SU-DHL-6 (cell line): Measurements from ENCODE around the gene VPS11.

ENCODE experiments used
- H2AFZ ChIP-seq: fragments of 200-600 bp; sonication (generic); 2 replicates; pipeline ENCODE4 v1.6.1; 2014; ENCODE audit warnings: low read depth, mild to moderate bottlenecking, moderate library complexity, mixed read lengths, antibody characterized with exemption, low read length; ENCODE audit not compliant: severe bottlenecking
- H3F3A ChIP-seq: fragments of 200-600 bp; shearing (Covaris generic); 2 replicates; pipeline ENCODE4 v1.6.0; 2016; ENCODE audit warnings: antibody characterized with exemption, mild to moderate bottlenecking; ENCODE audit not compliant: insufficient read depth
- H3K27ac ChIP-seq: fragments of 200-600 bp; sonication (generic); 2 replicates; pipeline ENCODE4 v1.5.1; 2016; ENCODE audit warnings: low read depth, mild to moderate bottlenecking, low read length, moderate library complexity, mixed read lengths
- H3K27me3 ChIP-seq: fragments of 200-600 bp; sonication (generic), shearing (Covaris generic); 2 replicates; pipeline ENCODE4 v1.6.0; 2014; ENCODE audit warnings: mild to moderate bottlenecking, low read length
- H3K36me3 ChIP-seq: fragments of 200-600 bp; sonication (generic); 2 replicates; pipeline ENCODE4 v1.6.1; 2014; ENCODE audit warnings: mild to moderate bottlenecking, low read length, mixed read lengths
- H3K4me2 ChIP-seq: fragments of 300-600, 200-600 bp; shearing (Covaris generic), sonication (generic); 2 replicates; pipeline ENCODE4 v1.6.0; 2014; ENCODE audit warnings: low read length, low read depth, mild to moderate bottlenecking; ENCODE audit not compliant: poor library complexity, severe bottlenecking
- H3K4me3 ChIP-seq: fragments of 200-600 bp; sonication (generic); 2 replicates; pipeline ENCODE4 v1.5.1; 2014; ENCODE audit warnings: antibody characterized with exemption, low read length, mild to moderate bottlenecking, mixed read lengths; ENCODE audit not compliant: insufficient read depth, poor library complexity, severe bottlenecking
- H3K79me2 ChIP-seq: fragments of 200-600 bp; sonication (generic); 2 replicates; pipeline ENCODE4 v1.6.1; 2014; ENCODE audit warnings: mild to moderate bottlenecking, low read length, moderate library complexity; ENCODE audit not compliant: insufficient read depth
- H3K9ac ChIP-seq: fragments of 200-600 bp; sonication (generic); 2 replicates; pipeline ENCODE4 v1.7.0; 2014; ENCODE audit warnings: mild to moderate bottlenecking, low read length
- H3K9me2 ChIP-seq: fragments of 200-600 bp; sonication (generic); replicated peaks from 2 replicates; pipeline ENCODE4 v1.6.1; 2014; ENCODE audit warnings: low read length; ENCODE audit not compliant: insufficient read depth
- H3K9me3 ChIP-seq: fragments of 200-600 bp; sonication (generic); 2 replicates; pipeline ENCODE4 v1.6.1; 2014; ENCODE audit warnings: low read length, mixed read lengths; ENCODE audit not compliant: insufficient read depth
- H4K20me1 ChIP-seq: fragments of 200-600 bp; sonication (generic); 2 replicates; pipeline ENCODE4 v1.6.1; 2014; ENCODE audit warnings: low read depth, mild to moderate bottlenecking, antibody characterized with exemption, low read length, moderate library complexity, mixed read lengths
- CTCF ChIP-seq: fragments of 200-600 bp; sonication (generic); IDR thresholded peaks from one replicate; pipeline ENCODE4 v1.5.1; 2017; ENCODE audit warnings: antibody characterized with exemption, mild to moderate bottlenecking, low read length, moderate library complexity; ENCODE audit not compliant: insufficient read depth, poor library complexity, severe bottlenecking
- EZH2phosphoT487 ChIP-seq: fragments of 200-600 bp; sonication (generic), shearing (Covaris generic); conservative IDR thresholded peaks from 2 replicates; pipeline ENCODE4 v1.6.1; 2018; ENCODE audit warnings: mild to moderate bottlenecking, antibody characterized with exemption, low read length, moderate library complexity, mixed read lengths

VPS11 gene

GRCh38 chr11:119106564-119107537 lies 39.2 kb downstream of the VPS11 start, which contains the start of gene C2CD2L:
Gene C2CD2L, plus strand, starts transcription at chr11:119107344. Its CDS starts 398 bp downstream, at chr11:119107742.
- peaks cover 8% of the 10 kb centered on the region for H3F3A ChIP-seq
- H3K9me2 ChIP-seq = no peaks in the 10 kb centered on the region
- H3K4me3 ChIP-seq = peak within 1 kb of the TSS; percentile 94
- no peaks in the 10 kb centered on the region for H3K9me3 ChIP-seq
- no peak for TF ChIP-seq EZH2phosphoT487
- TF ChIP-seq CTCF = no peak
- peaks cover 23% of the 10 kb centered on the region for H3K79me2 ChIP-seq
- H4K20me1 ChIP-seq = no peaks in the 10 kb centered on the region
- peak within 1 kb of the TSS; percentile 72 for H2AFZ ChIP-seq
- H3K27ac ChIP-seq = peak within 1 kb of the TSS; percentile 58
- H3K4me2 ChIP-seq = peak within 1 kb of the TSS; percentile 93
- H3K9ac ChIP-seq = peak within 1 kb of the TSS; percentile 92
- no peaks in the 10 kb centered on the region for H3K27me3 ChIP-seq
- H3K36me3 ChIP-seq = no peaks in the 10 kb centered on the region

DNA sequence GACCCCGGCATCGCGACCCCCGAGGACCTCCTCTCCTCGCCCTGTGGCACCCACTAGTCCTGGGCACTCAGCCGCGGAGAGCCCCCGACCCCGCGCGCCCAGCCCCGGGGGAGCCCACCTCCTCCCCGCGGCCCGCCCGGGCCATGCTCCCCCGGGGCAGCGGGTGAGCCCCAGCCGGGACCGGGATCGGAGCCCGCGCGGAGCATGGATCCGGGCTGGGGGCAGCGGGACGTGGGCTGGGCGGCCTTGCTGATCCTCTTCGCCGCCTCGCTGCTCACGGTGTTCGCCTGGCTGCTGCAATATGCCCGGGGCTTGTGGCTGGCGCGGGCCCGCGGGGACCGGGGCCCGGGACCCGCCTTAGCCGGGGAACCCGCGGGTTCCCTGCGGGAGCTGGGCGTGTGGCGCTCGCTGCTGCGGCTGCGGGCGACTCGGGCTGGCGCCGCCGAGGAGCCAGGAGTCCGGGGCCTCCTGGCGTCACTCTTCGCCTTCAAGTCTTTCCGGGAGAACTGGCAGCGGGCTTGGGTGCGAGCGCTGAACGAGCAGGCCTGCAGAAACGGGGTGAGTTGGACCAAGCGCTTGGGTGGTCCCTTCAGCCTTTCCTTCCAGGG lies 40.0 kb downstream of the VPS11 start:
- no peaks in the 10 kb centered on the region for H3K27me3 ChIP-seq
- peak overlapping the region; percentile 92 for H3K9ac ChIP-seq
- H3K9me2 ChIP-seq = no peaks in the 10 kb centered on the region
- peak overlapping the region; percentile 36 for H3K27ac ChIP-seq
- H4K20me1 ChIP-seq = no peaks in the 10 kb centered on the region
- peak overlapping the region; percentile 93 for H3K4me2 ChIP-seq
- no peaks in the 10 kb centered on the region for H3K9me3 ChIP-seq
- H3K4me3 ChIP-seq = peak overlapping the region; percentile 94
- TF ChIP-seq EZH2phosphoT487 (no peak), CTCF (no peak)
- H2AFZ ChIP-seq = peak overlapping the region; percentile 2
- peaks cover 8% of the 10 kb centered on the region for H3F3A ChIP-seq
- no peaks in the 10 kb centered on the region for H3K36me3 ChIP-seq
- H3K79me2 ChIP-seq = peaks cover 23% of the 10 kb centered on the region

DNA sequence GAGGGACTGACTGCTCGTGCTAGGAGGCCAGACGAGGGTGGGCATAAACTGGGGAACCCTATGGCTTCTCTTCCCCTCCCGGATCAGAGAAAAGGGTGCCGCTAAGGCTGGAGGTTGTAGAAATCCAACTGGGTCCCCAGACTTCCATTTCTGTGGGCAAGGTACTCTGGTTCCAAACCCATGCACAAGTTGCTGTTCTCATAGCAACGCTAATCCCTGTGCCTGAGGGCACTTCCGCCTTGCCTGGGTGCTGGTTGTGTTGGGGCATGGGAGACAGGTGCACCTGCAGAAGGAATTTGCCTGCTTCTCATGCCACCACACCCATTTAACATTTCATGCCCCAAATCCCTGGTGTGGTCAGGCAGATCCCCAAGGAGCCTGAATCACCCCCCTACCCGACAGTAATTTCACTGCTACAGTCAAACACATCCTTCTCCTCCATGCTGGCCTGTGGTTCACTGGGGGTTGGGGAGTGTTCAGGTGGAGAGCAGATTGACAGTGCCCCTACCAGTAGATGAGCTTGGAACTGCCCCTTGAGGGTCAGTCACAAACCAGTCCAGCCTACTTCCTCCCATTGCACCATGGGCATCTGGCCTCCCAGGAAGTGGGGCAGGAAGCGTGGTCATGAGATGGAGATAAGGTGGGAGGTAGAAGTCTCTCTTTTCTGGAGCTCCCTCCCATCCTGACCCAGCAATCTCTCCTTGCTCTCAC lies 40.7 kb downstream of the VPS11 start:
- Histone ChIP-seq H3K9me3 (no peaks in the 10 kb centered on the region), H3K27me3 (no peaks in the 10 kb centered on the region), H3K9ac (peak overlapping the region; percentile 92), H3K9me2 (no peaks in the 10 kb centered on the region), H3K79me2 (peaks cover 23% of the 10 kb centered on the region), H3K27ac (peak overlapping the region; percentile 36), H3F3A (peaks cover 8% of the 10 kb centered on the region), H2AFZ (peak overlapping the region; percentile 2), H4K20me1 (no peaks in the 10 kb centered on the region), H3K36me3 (no peaks in the 10 kb centered on the region), H3K4me3 (peak overlapping the region; percentile 94), H3K4me2 (peak overlapping the region; percentile 93)
- TF ChIP-seq CTCF (no peak), EZH2phosphoT487 (no peak)
